Left ventricle myocardium superior (tissue), 1 donor: ENCODE results near the gene AUP1. TPM values are rescaled to one million over a fixed set of nuclear protein-coding genes. Genes with fewer than 3 reads are reported as not detected.

Source experiments
- ATAC-seq: fragments of 200-7000 bp; cut with Tn5 transposase; one replicate; pipeline ENCODE4 v1.9.1; 2020; ENCODE audit warnings: mild to moderate bottlenecking, moderate library complexity
- DNase-seq: peaks from one replicate; pipeline ENCODE4 v3.0.0-alpha.2; 2020
- intact Hi-C: fragments of 100-400 bp; cut with micrococcal nuclease; formaldehyde crosslinking; loops from one replicate; pipeline ENCODE4 v1.11.0; 2022
- total RNA-seq: library from RNA; stranded (reverse); fragmentation: NEBNext Ultra II Directional; extraction: Animal tissue kit (Norgen Biotek cat#: 25700); gene quantifications from one replicate; pipeline ENCODE4 v1.2.1, GENCODE V29; 2021
- donor health status: DM: no; HTN: yes; CAD: no; lungs with severe emphysema.

The AUP1 gene
- total RNA-seq, 1 donor from 2014 or later = 54.2 TPM

- intact Hi-C loops = no loop called here
- DNase-seq (no peak), ATAC-seq (no peak)
Observed at GRCh38 chr2:74542978-74543377, 13.5 kb upstream of the AUP1 start.

- ATAC-seq = peak; percentile 90
- intact Hi-C loops = no loop called here
- DNase-seq = peak; percentile 75
Observed at GRCh38 chr2:74540291-74540690, 10.8 kb upstream of the AUP1 start.

DNA sequence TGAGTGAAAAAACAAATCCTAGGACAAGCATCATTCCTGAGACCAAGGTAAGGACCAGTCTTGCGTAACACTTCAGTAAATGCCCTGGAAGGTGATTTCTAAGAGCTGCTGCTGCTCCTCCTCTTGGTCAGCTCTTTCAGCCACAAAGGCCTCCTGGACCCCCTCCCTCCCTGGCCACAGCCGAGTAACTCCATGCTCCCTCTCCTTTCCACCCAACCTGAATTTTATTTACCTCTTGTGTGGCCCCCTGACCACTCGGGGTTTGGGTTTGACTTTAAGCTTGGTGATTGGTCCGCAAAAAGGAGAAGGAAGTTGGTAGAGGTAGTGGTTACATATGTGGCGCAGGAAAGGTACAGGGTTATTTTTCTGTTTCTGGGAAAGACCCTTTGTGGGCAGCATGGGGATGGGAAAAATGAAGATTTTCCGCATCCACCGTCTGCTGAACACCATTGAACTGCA, 9.4 kb upstream of the AUP1 start:
- ATAC-seq (no peak), DNase-seq (no peak)
- intact Hi-C loops = no loop called here

GRCh38 chr2:74537140-74537539, 7.6 kb upstream of the AUP1 start:
- intact Hi-C loops = no loop called here
- ATAC-seq (no peak), DNase-seq (no peak)

DNA sequence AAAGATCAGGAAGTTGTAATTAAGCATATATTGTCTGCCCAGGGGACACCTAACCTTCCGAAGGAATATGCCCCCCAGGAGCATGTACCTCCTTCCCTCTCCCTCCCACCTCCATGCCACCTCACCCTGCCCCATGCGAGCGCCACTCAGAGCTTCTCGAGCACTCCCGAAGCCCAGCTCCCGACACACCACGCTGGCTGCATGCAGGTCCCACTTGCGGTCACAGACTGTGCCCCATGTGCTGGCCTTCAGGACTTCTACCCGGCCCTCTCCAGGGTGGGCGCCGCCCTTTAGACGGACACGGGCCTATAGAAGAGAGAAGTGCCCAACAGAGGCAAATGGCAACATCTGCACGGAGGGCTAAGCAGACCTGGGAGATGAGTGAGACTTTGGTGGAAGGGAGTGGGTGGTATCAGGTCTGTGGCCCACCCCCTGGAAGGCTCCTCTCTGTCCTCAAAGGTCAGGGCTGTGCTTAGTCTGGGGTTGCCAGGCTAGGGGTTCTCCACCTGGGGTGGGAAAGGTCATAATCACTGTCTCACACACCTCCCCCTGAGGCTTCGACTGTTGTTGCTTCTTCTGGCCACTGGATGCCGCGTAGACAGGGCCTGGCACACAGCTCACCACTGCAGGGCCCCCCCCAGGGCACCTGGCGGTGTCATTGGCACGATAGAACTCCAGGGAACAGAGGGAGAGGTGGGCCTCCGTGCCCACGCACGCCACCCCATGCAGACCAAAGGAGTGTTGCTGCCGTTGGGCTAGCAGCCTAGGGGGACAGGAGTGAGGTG, 6.9 kb upstream of the AUP1 start:
- DNase-seq = no peak

GRCh38 chr2:74535440-74535965, 6.0 kb upstream of the AUP1 start:
- ATAC-seq (no peak), DNase-seq (no peak)
- intact Hi-C loops = no loop called here

More for the DNA sequence above, 6.9 kb upstream of the AUP1 start:
- intact Hi-C loops = no loop called here
- ATAC-seq = no peak

- intact Hi-C loops = no loop called here
- ATAC-seq (no peak), DNase-seq (no peak)
Observed at GRCh38 chr2:74534411-74534810, 4.9 kb upstream of the AUP1 start.

DNA sequence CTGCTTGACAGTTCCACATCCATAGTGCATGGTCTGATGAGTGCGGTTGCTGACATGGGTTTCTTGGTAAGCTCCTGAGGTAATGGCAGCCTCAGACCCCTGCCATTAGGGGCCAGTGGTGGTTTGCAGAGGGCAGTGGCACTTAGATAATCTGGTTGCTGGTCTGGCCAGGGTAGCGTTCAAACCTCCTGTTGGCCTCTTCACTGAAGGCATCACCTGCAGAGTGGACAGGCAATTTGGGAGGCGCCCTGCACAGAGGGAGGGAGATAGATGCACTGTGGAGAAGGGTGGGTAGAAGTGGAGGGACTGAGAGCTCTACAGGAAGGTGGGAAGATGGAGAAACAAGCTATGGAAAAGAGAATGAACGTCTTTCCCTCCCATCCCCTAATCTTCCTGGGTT, 4.0 kb upstream of the AUP1 start:
- intact Hi-C loops = no loop called here
- ATAC-seq = no peak
- no peak for DNase-seq

DNA sequence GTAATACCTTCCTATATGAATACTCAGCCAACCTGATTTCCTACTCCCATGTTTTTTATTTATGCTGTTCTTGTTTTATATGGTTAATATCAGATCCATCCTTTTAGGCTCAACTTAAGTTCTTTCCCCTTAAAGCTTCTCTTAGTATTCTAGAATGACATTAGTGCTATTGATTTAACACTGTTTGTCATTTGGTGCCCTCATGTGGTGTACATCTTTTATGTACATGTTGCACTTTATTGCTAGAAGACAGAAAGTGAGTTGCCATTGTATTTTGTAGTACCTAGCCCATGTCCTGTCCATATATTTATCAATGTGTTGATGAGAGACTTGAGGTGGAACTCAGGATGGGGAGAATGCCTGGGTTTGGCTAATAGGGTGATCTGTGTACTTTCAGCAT, 2.7 kb upstream of the AUP1 start:
- ATAC-seq (no peak), DNase-seq (no peak)
- intact Hi-C loops = no loop called here

GRCh38 chr2:74531666-74532065, 2.2 kb upstream of the AUP1 start:
- no peak for ATAC-seq
- intact Hi-C loops = no loop called here
- no peak for DNase-seq

- ATAC-seq = peak; percentile 41
- intact Hi-C loops = no loop called here
- peak; percentile 63 for DNase-seq
Observed at GRCh38 chr2:74530239-74531187, 1.0 kb upstream of the AUP1 start.

- ATAC-seq = peak; percentile 4
- DNase-seq = no peak
- intact Hi-C loops = no loop called here
Observed at GRCh38 chr2:74528600-74529356, 728 bp downstream of the AUP1 start.

GRCh38 chr2:74527741-74528140, 1.8 kb downstream of the AUP1 start:
- intact Hi-C loops = no loop called here
- no peak for ATAC-seq
- no peak for DNase-seq

DNA sequence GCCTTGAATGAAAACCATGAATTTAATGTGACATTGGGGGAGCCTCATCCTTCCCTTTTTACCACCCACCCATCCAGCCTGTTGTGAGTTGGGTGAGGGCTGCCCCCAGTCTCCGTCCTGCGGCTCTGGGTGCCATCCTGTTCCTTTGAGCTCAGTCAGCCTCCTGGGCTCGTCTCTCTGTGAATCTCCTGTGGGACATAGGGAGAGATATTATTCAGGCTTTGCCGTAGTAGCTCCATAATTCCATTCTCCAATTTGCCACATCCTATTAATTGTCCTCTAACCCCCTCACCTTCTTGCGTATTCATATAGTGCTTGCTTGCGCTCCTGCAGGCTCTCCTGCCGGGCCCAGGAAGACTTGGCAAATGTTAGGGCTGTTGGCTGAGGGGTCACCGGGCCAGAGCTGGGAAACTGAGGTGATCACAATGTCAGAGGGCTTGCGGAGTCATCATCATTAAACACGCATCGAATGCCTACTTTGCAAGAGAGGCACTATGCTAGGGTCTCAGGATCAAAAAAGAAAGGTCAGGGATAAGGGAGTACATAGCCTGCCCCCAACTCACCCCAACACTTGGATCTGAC, 2.8 kb downstream of the AUP1 start:
- ATAC-seq = no peak
- no peak for DNase-seq
- intact Hi-C loops = no loop called here

DNA sequence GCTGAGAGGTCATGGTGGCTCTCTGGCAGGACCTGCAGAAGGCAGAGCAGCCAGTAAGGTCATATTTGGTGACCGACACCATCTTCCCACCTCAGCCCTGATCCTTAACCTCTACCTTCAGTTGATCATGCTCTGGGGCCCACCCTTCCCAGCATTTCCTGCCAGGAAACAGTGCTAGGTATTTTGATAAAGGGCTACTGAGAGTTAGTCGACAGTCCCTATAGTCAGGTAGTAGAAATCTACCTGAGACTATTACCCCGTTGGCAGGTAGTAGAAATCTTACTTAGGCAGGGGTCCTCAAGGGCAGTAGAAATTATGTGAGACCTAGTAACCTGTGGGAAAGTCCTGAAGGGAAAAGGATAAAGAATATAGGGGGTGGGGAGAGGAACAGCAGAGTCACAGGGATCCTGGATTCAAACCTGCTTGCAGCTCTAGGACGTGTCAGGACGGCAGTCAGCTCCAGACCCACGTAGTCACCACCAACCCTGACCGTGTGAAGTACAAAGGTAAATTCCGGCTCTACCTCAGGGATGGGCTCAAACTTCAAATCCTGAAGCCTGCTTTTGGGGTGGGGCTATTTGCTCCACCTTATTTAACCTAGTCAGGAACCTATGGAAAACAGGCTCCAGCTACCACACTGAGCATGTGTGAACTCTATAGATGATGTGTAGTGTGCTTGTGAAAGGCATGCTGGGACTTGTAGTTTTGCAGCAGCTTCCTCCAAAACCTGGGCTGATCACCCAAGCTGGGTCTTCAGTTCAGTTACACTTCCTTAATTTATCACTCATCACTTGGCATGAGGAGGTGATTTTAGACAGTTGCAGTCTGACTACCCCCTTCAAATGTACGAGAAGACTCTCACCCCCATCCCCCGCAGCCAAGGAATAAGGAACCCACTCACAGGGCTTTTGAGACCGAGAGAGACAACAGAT, 3.5 kb downstream of the AUP1 start, which contains the start of gene DQX1:
Gene DQX1, minus strand, starts transcription at position 515 of the 932 bp plus-strand sequence. Its CDS starts 502 bp downstream, at position 13.
- no peak for DNase-seq
- intact Hi-C loops = no loop called here
- ATAC-seq = no peak

DNA sequence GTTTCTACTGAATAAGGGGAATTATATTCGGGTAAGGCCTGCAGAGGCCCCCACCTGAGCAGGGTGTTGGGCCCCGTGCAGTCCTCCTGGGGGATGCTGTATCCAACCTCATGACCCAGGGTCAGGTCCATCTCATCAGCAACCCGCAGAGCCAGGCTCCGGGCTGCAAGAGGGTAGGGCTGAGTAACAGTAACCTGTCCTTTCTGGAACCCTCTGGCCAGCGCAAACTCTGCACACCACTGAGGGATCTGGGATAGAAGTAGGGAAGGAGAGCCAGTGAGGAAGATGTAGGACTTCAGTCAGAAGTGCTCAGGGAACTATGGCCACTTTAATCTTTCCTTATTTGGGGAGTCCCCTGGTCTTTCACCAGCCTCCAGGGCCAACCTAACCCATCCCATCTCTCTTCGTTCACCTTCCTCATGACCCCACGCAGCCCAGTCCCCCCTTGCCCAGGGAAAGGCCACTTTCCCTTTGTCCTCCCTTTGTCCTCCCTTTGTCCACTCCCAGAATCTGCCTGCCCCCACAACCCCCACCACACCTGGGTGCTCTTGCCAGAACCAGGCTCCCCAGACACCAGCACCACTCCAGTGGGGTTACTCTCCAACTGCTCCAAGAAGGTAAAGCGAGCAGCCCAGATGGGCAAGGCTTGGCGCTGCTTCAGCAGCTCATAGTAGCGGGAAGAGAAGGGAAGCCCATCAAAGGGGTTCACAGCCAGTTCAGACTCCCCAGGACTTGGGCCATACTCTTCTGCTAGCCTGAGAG, 4.4 kb downstream of the AUP1 start:
- DNase-seq (no peak), ATAC-seq (no peak)
- intact Hi-C loops = no loop called here

GRCh38 chr2:74524005-74524404, 5.5 kb downstream of the AUP1 start:
- DNase-seq = no peak
- no peak for ATAC-seq
- intact Hi-C loops = no loop called here
